Testis (tissue), 3 donors: ENCODE results near the gene SMYD3. TPM values are rescaled to one million over a fixed set of nuclear protein-coding genes. Genes with fewer than 3 reads are reported as not detected.

ENCODE experiments used
- DNase-seq: peaks from one replicate; pipeline ENCODE4 v3.0.0-alpha.2; 2019
- H3K27ac ChIP-seq, 2 donors: fragments of 200-600 bp; sonication (generic); one replicate each; pipeline ENCODE4 v1.5.1; 2019
- H3K27me3 ChIP-seq: fragments of 200-600 bp; sonication (generic); one replicate; pipeline ENCODE4 v1.5.1; 2019
- H3K36me3 ChIP-seq: fragments of 200-600 bp; sonication (generic); one replicate; pipeline ENCODE4 v1.5.1; 2017; ENCODE audit warnings: low read depth; ENCODE audit errors: missing control alignments
- H3K4me1 ChIP-seq: fragments of 200-600 bp; sonication (generic); one replicate; pipeline ENCODE4 v1.5.1; 2019
- H3K4me3 ChIP-seq, 2 donors: fragments of 200-600 bp; sonication (generic); one replicate each; pipeline ENCODE4 v1.5.1; 2017 to 2019
- H3K9me3 ChIP-seq: fragments of 200-600 bp; sonication (generic); one replicate; pipeline ENCODE4 v1.5.1; 2017
- POLR2A ChIP-seq: fragments of 450-650 bp; IDR thresholded peaks from one replicate; pipeline ENCODE4 v1.6.1; 2017; ENCODE audit warnings: antibody characterized with exemption, mild to moderate bottlenecking, moderate library complexity
- WGBS, 2 donors: methylation state at CpG; one replicate each; pipeline ENCODE4 v1.1.5; 2018; 5-methylcytosine and 5-hydroxymethylcytosine counted together
- intact Hi-C: fragments of 100-400 bp; cut with DNase I; formaldehyde crosslinking; loops from one replicate; pipeline ENCODE4 v1.15.1; 2023; ENCODE audit warnings: low total_unique reads
- polyA plus RNA-seq: library from polyadenylated mRNA; stranded (reverse); fragments of 350-450 nt; fragmentation: Illumina TruSeq; extraction: RNeasy Lipid Tissue Mini Kit (QIAGEN cat#74804); gene quantifications from one replicate; pipeline ENCODE4 v1.2.3, GENCODE V29; 2014; ENCODE audit warnings: low read depth, low replicate concordance; ENCODE audit not compliant: insufficient read depth
- total RNA-seq, 2 donors: library from RNA; depleted of rRNA; stranded (reverse); fragments of >200 nt; gene quantifications; one replicate each; pipeline ENCODE4 v1.2.3, GENCODE V29; 2016
- TF ChIP-seq, protein P1 (sequence below), 3 experiments: fragments of 450-650 bp in 2 of 3; fragments of 200-600 bp in 1 of 3; sonication (generic) in 1 of 3; IDR thresholded peaks; one replicate each; pipeline ENCODE4 v1.5.1; 2016 to 2019; ENCODE audit warnings: antibody characterized with exemption in 3 of 3, mild to moderate bottlenecking in 2 of 3, moderate library complexity in 1 of 3

SMYD3 gene
- total and polyA plus RNA-seq, 3 donors from 2014 or later: 23.0 to 38.8 (median 38.7) TPM

DNA sequence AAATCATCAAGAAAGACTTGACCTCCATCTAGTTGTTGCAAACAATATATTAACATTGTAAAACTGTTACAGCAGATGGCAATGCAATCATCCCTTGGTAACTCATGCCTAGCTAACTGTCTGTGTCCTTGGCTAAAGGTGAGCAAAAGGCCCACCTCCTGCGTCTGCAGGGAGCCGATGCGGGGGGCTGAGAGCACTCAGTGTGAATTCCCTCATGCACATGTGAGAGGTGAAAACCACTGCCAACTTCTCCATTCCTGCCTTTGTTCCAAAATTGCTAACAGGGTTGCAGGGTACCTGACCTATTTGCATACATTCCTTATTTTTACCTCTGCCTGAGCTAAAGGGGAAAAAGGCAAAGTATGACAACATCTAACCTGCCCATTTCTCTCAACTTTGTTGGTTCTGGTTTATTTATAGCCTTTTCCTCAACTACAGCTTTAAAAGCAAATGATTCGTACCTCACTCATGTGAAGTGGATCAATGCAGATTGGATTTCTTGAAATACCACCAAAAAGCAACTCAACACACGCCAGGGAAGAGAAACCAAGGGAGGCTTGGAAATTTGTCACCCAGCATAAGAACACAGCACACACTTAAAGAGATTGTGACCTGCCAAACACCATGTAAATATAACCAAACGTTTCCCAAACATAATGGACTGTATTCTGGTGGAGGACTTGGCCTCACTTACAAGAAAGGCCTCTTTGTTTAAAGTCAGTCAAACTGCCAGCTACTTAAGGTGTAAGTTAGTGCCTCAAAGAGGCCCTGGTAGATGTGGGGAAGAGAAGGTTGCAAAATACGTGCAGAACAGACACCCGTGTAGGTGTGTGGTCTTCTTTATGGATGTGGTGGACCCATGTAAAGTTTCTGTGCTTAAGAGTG, 651.0 kb downstream of the SMYD3 start:
- no peak overlapping the region for H3K4me3 ChIP-seq
- no peaks in the 10 kb centered on the region for H3K4me1 ChIP-seq
- H3K36me3 ChIP-seq: no peaks in the 10 kb centered on the region
- DNase-seq: no peak
- 57 to 76% methylated on average over 8 of the region's 8 CpGs for WGBS, 2 donors
- intact Hi-C loops: no loop called here
- no peak overlapping the region for H3K27ac ChIP-seq
- H3K27me3 ChIP-seq: no peaks in the 10 kb centered on the region
- TF ChIP-seq POLR2A: no peak
- TF ChIP-seq, protein P1, sequence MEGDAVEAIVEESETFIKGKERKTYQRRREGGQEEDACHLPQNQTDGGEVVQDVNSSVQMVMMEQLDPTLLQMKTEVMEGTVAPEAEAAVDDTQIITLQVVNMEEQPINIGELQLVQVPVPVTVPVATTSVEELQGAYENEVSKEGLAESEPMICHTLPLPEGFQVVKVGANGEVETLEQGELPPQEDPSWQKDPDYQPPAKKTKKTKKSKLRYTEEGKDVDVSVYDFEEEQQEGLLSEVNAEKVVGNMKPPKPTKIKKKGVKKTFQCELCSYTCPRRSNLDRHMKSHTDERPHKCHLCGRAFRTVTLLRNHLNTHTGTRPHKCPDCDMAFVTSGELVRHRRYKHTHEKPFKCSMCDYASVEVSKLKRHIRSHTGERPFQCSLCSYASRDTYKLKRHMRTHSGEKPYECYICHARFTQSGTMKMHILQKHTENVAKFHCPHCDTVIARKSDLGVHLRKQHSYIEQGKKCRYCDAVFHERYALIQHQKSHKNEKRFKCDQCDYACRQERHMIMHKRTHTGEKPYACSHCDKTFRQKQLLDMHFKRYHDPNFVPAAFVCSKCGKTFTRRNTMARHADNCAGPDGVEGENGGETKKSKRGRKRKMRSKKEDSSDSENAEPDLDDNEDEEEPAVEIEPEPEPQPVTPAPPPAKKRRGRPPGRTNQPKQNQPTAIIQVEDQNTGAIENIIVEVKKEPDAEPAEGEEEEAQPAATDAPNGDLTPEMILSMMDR (IDR thresholded peaks at IDR 0.05): no peak
- no peaks in the 10 kb centered on the region for H3K9me3 ChIP-seq

DNA sequence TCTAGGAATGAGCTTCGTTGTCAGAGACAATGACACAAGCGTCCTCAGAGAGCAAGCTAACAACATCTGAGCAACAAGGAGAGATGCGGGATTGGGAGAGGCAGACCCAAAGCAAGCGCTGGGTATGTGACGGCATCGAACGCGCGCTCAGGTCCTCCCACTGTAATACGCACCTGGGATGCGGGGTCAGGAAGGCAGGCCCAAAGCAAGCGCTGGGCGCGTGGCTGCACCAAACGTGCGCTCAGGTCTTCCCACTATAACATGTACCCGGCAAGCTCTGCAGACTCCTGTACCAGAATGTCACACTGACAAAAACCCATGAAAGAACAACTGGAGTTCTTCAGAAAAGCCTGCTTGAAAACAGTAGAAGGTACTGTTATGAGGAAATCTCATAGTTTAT, 653.8 kb downstream of the SMYD3 start:
- TF ChIP-seq POLR2A: no peak
- TF ChIP-seq, protein P1 (IDR thresholded peaks at IDR 0.05): no peak
- no peaks in the 10 kb centered on the region for H3K27me3 ChIP-seq
- intact Hi-C loops: no loop called here
- no peak for DNase-seq
- 96 to 97% methylated on average over 17 of the region's 17 CpGs for WGBS, 2 donors
- no peak overlapping the region for H3K27ac ChIP-seq
- no peaks in the 10 kb centered on the region for H3K36me3 ChIP-seq
- H3K9me3 ChIP-seq: no peaks in the 10 kb centered on the region
- H3K4me3 ChIP-seq: no peak overlapping the region
- no peaks in the 10 kb centered on the region for H3K4me1 ChIP-seq

DNA sequence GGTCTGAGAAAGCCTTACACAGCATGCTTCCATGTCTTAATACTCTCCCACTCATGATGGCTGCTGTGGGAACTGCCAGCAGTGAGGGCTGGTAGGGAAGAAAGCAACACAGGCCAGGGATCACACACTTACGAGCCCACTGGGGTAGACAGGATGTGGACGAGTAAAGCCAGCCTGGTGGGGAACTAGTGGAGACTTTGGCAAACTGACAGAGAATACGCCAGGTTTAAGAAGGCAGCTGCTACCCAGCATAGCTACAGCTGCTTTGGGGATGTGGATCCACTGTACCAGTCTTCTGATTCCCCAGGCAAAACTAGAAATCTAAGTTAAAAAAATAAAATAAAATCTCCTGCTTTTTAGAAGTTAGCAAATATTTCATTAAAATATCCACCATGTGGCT, 664.0 kb downstream of the SMYD3 start:
- no peaks in the 10 kb centered on the region for H3K9me3 ChIP-seq
- TF ChIP-seq, protein P1 (IDR thresholded peaks at IDR 0.05): no peak
- TF ChIP-seq POLR2A: no peak
- H3K4me3 ChIP-seq: no peak overlapping the region
- H3K4me1 ChIP-seq: no peaks in the 10 kb centered on the region
- H3K36me3 ChIP-seq: no peaks in the 10 kb centered on the region
- no peak overlapping the region for H3K27ac ChIP-seq
- DNase-seq: no peak
- 49 to 76% methylated on average over 3 of the region's 3 CpGs for WGBS, 2 donors
- H3K27me3 ChIP-seq: no peaks in the 10 kb centered on the region
- intact Hi-C loops: no loop called here

DNA sequence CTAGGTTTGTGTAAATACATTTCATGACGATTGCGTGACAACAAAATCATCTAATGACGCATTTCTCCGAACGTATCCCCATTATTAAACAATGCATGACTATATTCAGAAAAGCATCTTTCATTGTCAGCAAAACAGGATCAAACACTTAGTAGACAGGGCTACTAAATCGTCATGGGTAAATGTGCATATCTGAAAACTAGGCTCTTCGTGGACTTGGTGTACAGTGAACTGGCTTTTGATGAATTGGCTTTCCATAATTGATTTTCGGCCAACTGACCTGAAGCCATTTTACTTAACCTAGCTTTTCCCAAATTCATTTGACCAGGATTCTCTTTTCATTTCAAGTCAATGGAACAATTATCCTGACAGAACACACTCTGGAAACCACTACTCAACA, 665.0 kb downstream of the SMYD3 start:
- no peak overlapping the region for H3K27ac ChIP-seq
- no peak for DNase-seq
- H3K4me3 ChIP-seq: no peak overlapping the region
- TF ChIP-seq, protein P1 (IDR thresholded peaks at IDR 0.05): no peak
- TF ChIP-seq POLR2A: no peak
- 89 to 96% methylated on average over 8 of the region's 8 CpGs for WGBS, 2 donors
- no peaks in the 10 kb centered on the region for H3K36me3 ChIP-seq
- H3K27me3 ChIP-seq: no peaks in the 10 kb centered on the region
- intact Hi-C loops: no loop called here
- no peaks in the 10 kb centered on the region for H3K4me1 ChIP-seq
- no peaks in the 10 kb centered on the region for H3K9me3 ChIP-seq

DNA sequence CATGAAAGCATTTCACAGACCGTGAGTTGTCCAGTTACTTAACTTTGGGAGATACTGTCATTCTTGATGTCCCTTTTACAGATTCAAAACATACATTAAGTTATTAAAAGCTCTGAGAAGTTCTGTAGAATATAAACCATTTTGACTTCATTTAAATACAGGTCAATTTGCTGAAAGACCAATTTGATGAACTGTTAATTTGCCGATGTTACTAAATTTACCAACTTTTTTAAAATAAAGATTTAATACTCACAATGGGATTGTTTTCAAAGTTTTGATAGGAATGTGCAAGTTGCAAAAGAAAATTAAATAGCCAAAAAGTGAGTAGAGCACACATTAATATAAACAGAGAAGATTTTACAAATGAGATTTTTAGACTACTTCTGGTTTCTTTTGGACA, 666.1 kb downstream of the SMYD3 start:
- H3K4me3 ChIP-seq: no peak overlapping the region
- H3K27ac ChIP-seq: no peak overlapping the region
- intact Hi-C loops: no loop called here
- no peaks in the 10 kb centered on the region for H3K4me1 ChIP-seq
- TF ChIP-seq POLR2A: no peak
- TF ChIP-seq, protein P1 (IDR thresholded peaks at IDR 0.05): no peak
- 43 to 47% methylated on average over 2 of the region's 2 CpGs for WGBS, 2 donors
- no peaks in the 10 kb centered on the region for H3K9me3 ChIP-seq
- DNase-seq: no peak
- H3K27me3 ChIP-seq: no peaks in the 10 kb centered on the region
- no peaks in the 10 kb centered on the region for H3K36me3 ChIP-seq
